Right atrium auricular region (tissue), 2 donors: ENCODE measurements around the gene TUBB1. TPM values are rescaled to one million over a fixed set of nuclear protein-coding genes. Genes with fewer than 3 reads are reported as not detected.
"Not testable (repeated sequence)": the region's sequence is repeated elsewhere in the genome, so short reads cannot be mapped to it uniquely, and the experiment has no call there.

Source experiments
- DNase-seq: peaks from one replicate; pipeline ENCODE4 v3.0.0-alpha.2; 2019; ENCODE audit warnings: low spot score
- H3K27ac ChIP-seq, 2 donors: fragments of 200-600 bp; sonication (generic); 1 replicate in 1 of 2; 2 replicates in 1 of 2; pipeline ENCODE4 v1.5.1; 2016 to 2019
- H3K27me3 ChIP-seq, 2 donors: fragments of 200-600 bp; sonication (generic); one replicate each; pipeline versions ENCODE4 v1.5.1 to v1.6.0; 2017 to 2019
- H3K36me3 ChIP-seq: fragments of 200-600 bp; sonication (generic); one replicate; pipeline ENCODE4 v1.5.1; 2016
- H3K4me1 ChIP-seq, 2 donors: fragments of 200-600 bp; sonication (generic); one replicate each; pipeline versions ENCODE4 v1.5.1 to v1.6.0; 2017 to 2019
- H3K4me3 ChIP-seq, 2 donors: fragments of 200-600 bp; sonication (generic); 1 replicate in 1 of 2; 2 replicates in 1 of 2; pipeline ENCODE4 v1.5.1; 2017 to 2019; ENCODE audit warnings: mild to moderate bottlenecking in 1 of 2, moderate library complexity in 1 of 2
- H3K9me3 ChIP-seq, 2 donors: fragments of 200-600 bp; sonication (generic); one replicate each; pipeline ENCODE4 v1.5.1; 2019
- CTCF ChIP-seq, 2 donors: fragments of 200-600 bp; sonication (generic); IDR thresholded peaks; one replicate each; pipeline ENCODE4 v1.5.1; 2019; ENCODE audit warnings: antibody characterized with exemption in 2 of 2
- total RNA-seq, 2 donors: library from RNA; depleted of rRNA; stranded (reverse); fragments of >200 nt; gene quantifications; one replicate each; pipeline ENCODE4 v1.1.0, GENCODE V29; 2016

TUBB1 gene
- total RNA-seq, 2 donors from 2014 or later: 0.19 to 0.35 TPM

- Histone ChIP-seq H3K4me3 (peak overlapping the region; percentile 69 to 82), H3K4me1 (peaks cover 0 to 46% of the 10 kb centered on the region in 2 donors), H3K27me3 (no peaks in the 10 kb centered on the region), H3K36me3 (peaks cover 14% of the 10 kb centered on the region), H3K9me3 (no peaks in the 10 kb centered on the region), H3K27ac (no peak overlapping the region)
- no peak for DNase-seq
- no peak for TF ChIP-seq CTCF (IDR thresholded peaks at IDR 0.05)
Observed at GRCh38 chr20:58982406-58983114, 36.7 kb upstream of the TUBB1 start.

DNA sequence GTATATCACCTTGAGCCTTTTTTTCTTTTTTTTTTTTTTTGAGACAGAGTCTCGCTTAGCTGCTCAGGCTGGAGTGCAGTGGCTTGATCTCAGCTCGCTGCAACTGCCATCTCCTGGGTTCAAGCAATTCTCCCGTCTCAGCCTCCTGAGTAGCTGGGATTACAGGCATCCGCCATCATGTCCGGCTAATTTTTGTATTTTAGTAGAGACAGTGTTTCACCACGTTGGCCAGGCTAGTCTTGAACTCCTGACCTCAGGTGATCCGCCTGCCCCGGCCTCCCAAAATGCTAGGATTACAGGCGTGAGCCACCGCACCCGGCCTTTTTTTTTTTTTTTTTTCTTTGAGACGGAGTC lies 36.1 kb upstream of the TUBB1 start:
- H3K9me3 ChIP-seq, H3K4me3 ChIP-seq, H3K27me3 ChIP-seq, DNase-seq, H3K27ac ChIP-seq: not testable (repeated sequence)
- Histone ChIP-seq H3K4me1 (peaks cover 0 to 47% of the 10 kb centered on the region in 2 donors), H3K36me3 (peaks cover 19% of the 10 kb centered on the region)

- Histone ChIP-seq H3K4me1 (peaks cover 0 to 47% of the 10 kb centered on the region in 2 donors), H3K4me3 (no peak overlapping the region), H3K27me3 (no peaks in the 10 kb centered on the region), H3K27ac (no peak overlapping the region), H3K9me3 (no peaks in the 10 kb centered on the region), H3K36me3 (peaks cover 35% of the 10 kb centered on the region)
- no peak for TF ChIP-seq CTCF (IDR thresholded peaks at IDR 0.05)
- no peak for DNase-seq
Observed at GRCh38 chr20:58984691-58985090, 34.5 kb upstream of the TUBB1 start.

DNA sequence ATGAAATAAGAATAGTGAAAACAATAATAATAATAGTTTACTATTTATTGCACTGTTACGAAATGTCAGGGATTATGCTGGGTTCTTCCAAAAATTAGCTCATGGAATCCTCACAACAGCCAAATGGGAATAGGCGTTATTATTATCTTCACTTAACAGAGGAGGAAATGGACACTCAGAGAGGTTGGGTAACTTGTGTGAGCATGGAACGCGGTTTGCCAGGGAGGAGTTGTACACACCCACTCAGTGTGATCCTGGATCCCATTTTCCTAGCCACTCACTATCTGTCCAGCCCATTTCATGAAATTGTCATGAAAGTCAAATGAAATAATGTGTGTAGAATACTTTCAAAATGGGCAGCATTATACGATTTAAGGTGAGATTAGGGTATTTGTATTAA lies 33.6 kb upstream of the TUBB1 start:
- Histone ChIP-seq H3K4me3 (no peak overlapping the region), H3K36me3 (peaks cover 45% of the 10 kb centered on the region), H3K27me3 (no peaks in the 10 kb centered on the region), H3K27ac (peak overlapping the region in 1 of 2 donors; percentile 1), H3K9me3 (no peaks in the 10 kb centered on the region), H3K4me1 (peaks cover 0 to 47% of the 10 kb centered on the region in 2 donors)
- TF ChIP-seq CTCF (IDR thresholded peaks at IDR 0.05): no peak
- DNase-seq: no peak

GRCh38 chr20:58986286-58986967 lies 32.8 kb upstream of the TUBB1 start:
- TF ChIP-seq CTCF (IDR thresholded peaks at IDR 0.05): no peak
- Histone ChIP-seq H3K9me3 (no peaks in the 10 kb centered on the region), H3K4me3 (no peak overlapping the region), H3K27ac (peak overlapping the region in 1 of 2 donors; percentile 1), H3K27me3 (no peaks in the 10 kb centered on the region), H3K36me3 (peaks cover 52% of the 10 kb centered on the region), H3K4me1 (peaks cover 0 to 47% of the 10 kb centered on the region in 2 donors)
- DNase-seq: no peak

- peaks cover 0 to 43% of the 10 kb centered on the region in 2 donors for H3K4me1 ChIP-seq
- H3K4me3 ChIP-seq: no peak overlapping the region
- DNase-seq: no peak
- H3K27me3 ChIP-seq: no peaks in the 10 kb centered on the region
- no peaks in the 10 kb centered on the region for H3K9me3 ChIP-seq
- no peak overlapping the region for H3K27ac ChIP-seq
- peaks cover 58% of the 10 kb centered on the region for H3K36me3 ChIP-seq
- no peak for TF ChIP-seq CTCF (IDR thresholded peaks at IDR 0.05)
Observed at GRCh38 chr20:58986968-58987517, 32.2 kb upstream of the TUBB1 start.
